GM23338 (cell line): Measurements from ENCODE around the gene CPAMD8. TPM values are rescaled to one million over a fixed set of nuclear protein-coding genes. Genes with fewer than 3 reads are reported as not detected.

Experiments used
- ATAC-seq: fragments of 200-7000 bp; cut with Tn5 transposase; 3 replicates; pipeline ENCODE4 v1.9.1; 2020
- DNase-seq: peaks from one replicate; pipeline ENCODE4 v3.0.0-alpha.2; 2015; ENCODE audit warnings: low spot score
- H2AFZ ChIP-seq: fragments of 200-600 bp; sonication (generic); 2 replicates; pipeline ENCODE4 v1.8.0; 2016; ENCODE audit warnings: antibody characterized with exemption, mild to moderate bottlenecking, moderate library complexity
- H3F3A ChIP-seq: fragments of 200-600 bp; sonication (generic); replicated peaks from 2 replicates; pipeline ENCODE4 v1.8.0; 2017; ENCODE audit warnings: antibody characterized with exemption, mixed run types, low read depth
- H3K27ac ChIP-seq: fragments of 200-600 bp; sonication (generic); 2 replicates; pipeline ENCODE4 v1.6.1; 2016; ENCODE audit warnings: low read depth
- H3K27me3 ChIP-seq: fragments of 200-600 bp; sonication (generic); 2 replicates; pipeline ENCODE4 v1.8.0; 2016; ENCODE audit warnings: mild to moderate bottlenecking, mixed run types, moderate library complexity; ENCODE audit not compliant: insufficient read depth
- H3K36me3 ChIP-seq: fragments of 200-600 bp; sonication (generic); 2 replicates; pipeline ENCODE4 v1.8.0; 2016; ENCODE audit warnings: mild to moderate bottlenecking; ENCODE audit not compliant: insufficient read depth
- H3K4me1 ChIP-seq: fragments of 200-600 bp; sonication (generic); 2 replicates; pipeline ENCODE4 v1.8.0; 2016; ENCODE audit warnings: mild to moderate bottlenecking, moderate library complexity; ENCODE audit not compliant: insufficient read depth
- H3K4me2 ChIP-seq: fragments of 200-600 bp; sonication (generic); 2 replicates; pipeline ENCODE4 v1.7.1; 2017; ENCODE audit warnings: mixed run types
- H3K4me3 ChIP-seq: fragments of 200-600 bp; sonication (generic); 2 replicates; pipeline ENCODE4 v1.6.1; 2016; ENCODE audit warnings: mixed run types
- H3K79me2 ChIP-seq: fragments of 200-600 bp; sonication (generic); replicated peaks from 2 replicates; pipeline ENCODE4 v1.8.0; 2017; ENCODE audit warnings: mild to moderate bottlenecking; ENCODE audit not compliant: insufficient read depth
- H3K9me2 ChIP-seq: fragments of 200-600 bp; sonication (generic); 2 replicates; pipeline ENCODE4 v1.8.0; 2017; ENCODE audit not compliant: insufficient read depth
- H4K20me1 ChIP-seq: fragments of 200-600 bp; sonication (generic); replicated peaks from 2 replicates; pipeline ENCODE4 v1.8.0; 2017; ENCODE audit warnings: mild to moderate bottlenecking; ENCODE audit not compliant: insufficient read depth
- H3K27ac Mint-ChIP-seq: 2 replicates; pipeline ENCODE4 v1.8.0; 2020; ENCODE audit warnings: inconsistent platforms, mild to moderate bottlenecking, moderate library complexity, mixed read lengths
- H3K27me3 Mint-ChIP-seq: 3 replicates; pipeline ENCODE4 v1.8.0; 2022; ENCODE audit warnings: low read depth, mild to moderate bottlenecking, moderate library complexity, mixed read lengths, inconsistent platforms; ENCODE audit not compliant: insufficient read depth, poor library complexity
- H3K36me3 Mint-ChIP-seq: 3 replicates; pipeline ENCODE4 v1.8.0; 2021; ENCODE audit warnings: low read depth, mild to moderate bottlenecking, inconsistent platforms, moderate library complexity, mixed read lengths
- H3K4me1 Mint-ChIP-seq: 3 replicates; pipeline ENCODE4 v1.8.0; 2020; ENCODE audit warnings: mild to moderate bottlenecking, inconsistent platforms, mixed read lengths
- H3K4me3 Mint-ChIP-seq: 3 replicates; pipeline ENCODE4 v1.8.0; 2021; ENCODE audit warnings: moderate library complexity, mild to moderate bottlenecking, inconsistent platforms, mixed read lengths
- H3K9me3 Mint-ChIP-seq: 3 replicates; pipeline ENCODE4 v1.8.0; 2020; ENCODE audit warnings: moderate library complexity, mild to moderate bottlenecking, inconsistent platforms, mixed read lengths
- CREB1 ChIP-seq: fragments of 250-450 bp; sonication (Bioruptor Pico); IDR thresholded peaks from 2 replicates; pipeline ENCODE4 v1.5.0; 2020; ENCODE audit warnings: low read depth, mild to moderate bottlenecking, moderate library complexity
- ETS1 ChIP-seq: IDR thresholded peaks from 2 replicates; pipeline ENCODE4 v1.6.1; 2016; ENCODE audit warnings: antibody characterized with exemption
- EZH2 ChIP-seq: fragments of 200-600 bp; sonication (generic); IDR thresholded peaks from one replicate; pipeline ENCODE4 v1.8.0; 2017; ENCODE audit warnings: antibody characterized with exemption, mild to moderate bottlenecking, low read depth; ENCODE audit not compliant: unreplicated experiment
- EZH2phosphoT487 ChIP-seq: fragments of 200-600 bp; sonication (generic); IDR thresholded peaks from one replicate; pipeline ENCODE4 v1.8.1; 2018; ENCODE audit warnings: antibody characterized with exemption; ENCODE audit not compliant: unreplicated experiment
- JUNB ChIP-seq: IDR thresholded peaks from one replicate; pipeline ENCODE4 v1.6.1; 2016; ENCODE audit warnings: antibody characterized with exemption; ENCODE audit not compliant: unreplicated experiment
- NANOG ChIP-seq: IDR thresholded peaks from 2 replicates; pipeline ENCODE4 v1.6.1; 2016; ENCODE audit warnings: antibody characterized with exemption, borderline replicate concordance
- POLR2AphosphoS5 ChIP-seq: IDR thresholded peaks from 2 replicates; pipeline ENCODE4 v1.6.1; 2016; ENCODE audit warnings: antibody characterized with exemption, low read depth
- REST ChIP-seq: IDR thresholded peaks from one replicate; pipeline ENCODE4 v1.6.1; 2018; ENCODE audit warnings: antibody characterized with exemption; ENCODE audit not compliant: unreplicated experiment
- STAT1 ChIP-seq: IDR thresholded peaks from one replicate; pipeline ENCODE4 v1.6.1; 2016; ENCODE audit warnings: antibody characterized with exemption; ENCODE audit not compliant: unreplicated experiment
- ZNF114 ChIP-seq: fragments of 250-450 bp; sonication (Bioruptor Pico); IDR thresholded peaks from 2 replicates; pipeline ENCODE4 v1.5.0; 2020; ENCODE audit warnings: mild to moderate bottlenecking, moderate library complexity
- ZNF331 ChIP-seq: fragments of 250-450 bp; sonication (Bioruptor Pico); IDR thresholded peaks from 2 replicates; pipeline ENCODE4 v1.5.0; 2020; ENCODE audit warnings: low read depth, mild to moderate bottlenecking, moderate library complexity
- polyA plus RNA-seq: library from polyadenylated mRNA; unstranded; fragments of >200 nt; fragmentation: Nextera tagmentation; extraction: Ambion mirVana; gene quantifications from 2 replicates; pipeline ENCODE4 v1.2.1, GENCODE V29; 2016
- total RNA-seq: library from RNA; depleted of rRNA; stranded (reverse); fragments of >200 nt; shearing (Covaris generic); gene quantifications from 2 replicates; pipeline ENCODE4 v1.2.3, GENCODE V29; 2014
- TF ChIP-seq, protein P1 (sequence below), 2 experiments: fragments of 200-600 bp in 1 of 2; sonication (generic) in 1 of 2; conservative IDR thresholded peaks; 2 replicates each; pipeline versions ENCODE4 v1.5.1 to v1.6.1; 2016 to 2017; ENCODE audit warnings: antibody characterized with exemption in 2 of 2, low read depth in 2 of 2, mild to moderate bottlenecking in 2 of 2, moderate library complexity in 1 of 2
- TF ChIP-seq, protein P2 (sequence below): fragments of 250-450 bp; sonication (Bioruptor Pico); IDR thresholded peaks from 2 replicates; pipeline ENCODE4 v1.5.0; 2020; ENCODE audit warnings: mild to moderate bottlenecking, moderate library complexity

The CPAMD8 gene
- total and polyA plus RNA-seq, 2 experiments from 2014 or later = 4.4 to 11.8 TPM

- no peak overlapping the region for H3K4me3 ChIP-seq
- Mint-ChIP-seq H3K4me1 (no peaks in the 10 kb centered on the region), H3K9me3 (peaks cover 71% of the 10 kb centered on the region), H3K36me3 (peaks cover 36% of the 10 kb centered on the region), H3K27ac (no peak overlapping the region), H3K4me3 (no peak overlapping the region), H3K27me3 (peaks cover 13% of the 10 kb centered on the region)
- H2AFZ ChIP-seq = no peak overlapping the region
- no peak for ATAC-seq
- H3K9me2 ChIP-seq = no peaks in the 10 kb centered on the region
- H4K20me1 ChIP-seq = no peaks in the 10 kb centered on the region
- no peak for TF ChIP-seq POLR2AphosphoS5
- TF ChIP-seq EZH2phosphoT487 = no peak
- TF ChIP-seq ETS1 = no peak
- TF ChIP-seq, protein P1, sequence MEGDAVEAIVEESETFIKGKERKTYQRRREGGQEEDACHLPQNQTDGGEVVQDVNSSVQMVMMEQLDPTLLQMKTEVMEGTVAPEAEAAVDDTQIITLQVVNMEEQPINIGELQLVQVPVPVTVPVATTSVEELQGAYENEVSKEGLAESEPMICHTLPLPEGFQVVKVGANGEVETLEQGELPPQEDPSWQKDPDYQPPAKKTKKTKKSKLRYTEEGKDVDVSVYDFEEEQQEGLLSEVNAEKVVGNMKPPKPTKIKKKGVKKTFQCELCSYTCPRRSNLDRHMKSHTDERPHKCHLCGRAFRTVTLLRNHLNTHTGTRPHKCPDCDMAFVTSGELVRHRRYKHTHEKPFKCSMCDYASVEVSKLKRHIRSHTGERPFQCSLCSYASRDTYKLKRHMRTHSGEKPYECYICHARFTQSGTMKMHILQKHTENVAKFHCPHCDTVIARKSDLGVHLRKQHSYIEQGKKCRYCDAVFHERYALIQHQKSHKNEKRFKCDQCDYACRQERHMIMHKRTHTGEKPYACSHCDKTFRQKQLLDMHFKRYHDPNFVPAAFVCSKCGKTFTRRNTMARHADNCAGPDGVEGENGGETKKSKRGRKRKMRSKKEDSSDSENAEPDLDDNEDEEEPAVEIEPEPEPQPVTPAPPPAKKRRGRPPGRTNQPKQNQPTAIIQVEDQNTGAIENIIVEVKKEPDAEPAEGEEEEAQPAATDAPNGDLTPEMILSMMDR (conservative IDR thresholded peaks at IDR 0.05; ENCODE audit: low read depth in 2 of 2) = no peak
- no peak for TF ChIP-seq ZNF331 (CRISPR knock-in tag)
- no peak for TF ChIP-seq STAT1
- TF ChIP-seq NANOG = no peak
- TF ChIP-seq ZNF114 = no peak
- TF ChIP-seq JUNB = no peak
- TF ChIP-seq CREB1 = no peak
- TF ChIP-seq REST = no peak
- no peak for TF ChIP-seq EZH2
- TF ChIP-seq, protein P2, sequence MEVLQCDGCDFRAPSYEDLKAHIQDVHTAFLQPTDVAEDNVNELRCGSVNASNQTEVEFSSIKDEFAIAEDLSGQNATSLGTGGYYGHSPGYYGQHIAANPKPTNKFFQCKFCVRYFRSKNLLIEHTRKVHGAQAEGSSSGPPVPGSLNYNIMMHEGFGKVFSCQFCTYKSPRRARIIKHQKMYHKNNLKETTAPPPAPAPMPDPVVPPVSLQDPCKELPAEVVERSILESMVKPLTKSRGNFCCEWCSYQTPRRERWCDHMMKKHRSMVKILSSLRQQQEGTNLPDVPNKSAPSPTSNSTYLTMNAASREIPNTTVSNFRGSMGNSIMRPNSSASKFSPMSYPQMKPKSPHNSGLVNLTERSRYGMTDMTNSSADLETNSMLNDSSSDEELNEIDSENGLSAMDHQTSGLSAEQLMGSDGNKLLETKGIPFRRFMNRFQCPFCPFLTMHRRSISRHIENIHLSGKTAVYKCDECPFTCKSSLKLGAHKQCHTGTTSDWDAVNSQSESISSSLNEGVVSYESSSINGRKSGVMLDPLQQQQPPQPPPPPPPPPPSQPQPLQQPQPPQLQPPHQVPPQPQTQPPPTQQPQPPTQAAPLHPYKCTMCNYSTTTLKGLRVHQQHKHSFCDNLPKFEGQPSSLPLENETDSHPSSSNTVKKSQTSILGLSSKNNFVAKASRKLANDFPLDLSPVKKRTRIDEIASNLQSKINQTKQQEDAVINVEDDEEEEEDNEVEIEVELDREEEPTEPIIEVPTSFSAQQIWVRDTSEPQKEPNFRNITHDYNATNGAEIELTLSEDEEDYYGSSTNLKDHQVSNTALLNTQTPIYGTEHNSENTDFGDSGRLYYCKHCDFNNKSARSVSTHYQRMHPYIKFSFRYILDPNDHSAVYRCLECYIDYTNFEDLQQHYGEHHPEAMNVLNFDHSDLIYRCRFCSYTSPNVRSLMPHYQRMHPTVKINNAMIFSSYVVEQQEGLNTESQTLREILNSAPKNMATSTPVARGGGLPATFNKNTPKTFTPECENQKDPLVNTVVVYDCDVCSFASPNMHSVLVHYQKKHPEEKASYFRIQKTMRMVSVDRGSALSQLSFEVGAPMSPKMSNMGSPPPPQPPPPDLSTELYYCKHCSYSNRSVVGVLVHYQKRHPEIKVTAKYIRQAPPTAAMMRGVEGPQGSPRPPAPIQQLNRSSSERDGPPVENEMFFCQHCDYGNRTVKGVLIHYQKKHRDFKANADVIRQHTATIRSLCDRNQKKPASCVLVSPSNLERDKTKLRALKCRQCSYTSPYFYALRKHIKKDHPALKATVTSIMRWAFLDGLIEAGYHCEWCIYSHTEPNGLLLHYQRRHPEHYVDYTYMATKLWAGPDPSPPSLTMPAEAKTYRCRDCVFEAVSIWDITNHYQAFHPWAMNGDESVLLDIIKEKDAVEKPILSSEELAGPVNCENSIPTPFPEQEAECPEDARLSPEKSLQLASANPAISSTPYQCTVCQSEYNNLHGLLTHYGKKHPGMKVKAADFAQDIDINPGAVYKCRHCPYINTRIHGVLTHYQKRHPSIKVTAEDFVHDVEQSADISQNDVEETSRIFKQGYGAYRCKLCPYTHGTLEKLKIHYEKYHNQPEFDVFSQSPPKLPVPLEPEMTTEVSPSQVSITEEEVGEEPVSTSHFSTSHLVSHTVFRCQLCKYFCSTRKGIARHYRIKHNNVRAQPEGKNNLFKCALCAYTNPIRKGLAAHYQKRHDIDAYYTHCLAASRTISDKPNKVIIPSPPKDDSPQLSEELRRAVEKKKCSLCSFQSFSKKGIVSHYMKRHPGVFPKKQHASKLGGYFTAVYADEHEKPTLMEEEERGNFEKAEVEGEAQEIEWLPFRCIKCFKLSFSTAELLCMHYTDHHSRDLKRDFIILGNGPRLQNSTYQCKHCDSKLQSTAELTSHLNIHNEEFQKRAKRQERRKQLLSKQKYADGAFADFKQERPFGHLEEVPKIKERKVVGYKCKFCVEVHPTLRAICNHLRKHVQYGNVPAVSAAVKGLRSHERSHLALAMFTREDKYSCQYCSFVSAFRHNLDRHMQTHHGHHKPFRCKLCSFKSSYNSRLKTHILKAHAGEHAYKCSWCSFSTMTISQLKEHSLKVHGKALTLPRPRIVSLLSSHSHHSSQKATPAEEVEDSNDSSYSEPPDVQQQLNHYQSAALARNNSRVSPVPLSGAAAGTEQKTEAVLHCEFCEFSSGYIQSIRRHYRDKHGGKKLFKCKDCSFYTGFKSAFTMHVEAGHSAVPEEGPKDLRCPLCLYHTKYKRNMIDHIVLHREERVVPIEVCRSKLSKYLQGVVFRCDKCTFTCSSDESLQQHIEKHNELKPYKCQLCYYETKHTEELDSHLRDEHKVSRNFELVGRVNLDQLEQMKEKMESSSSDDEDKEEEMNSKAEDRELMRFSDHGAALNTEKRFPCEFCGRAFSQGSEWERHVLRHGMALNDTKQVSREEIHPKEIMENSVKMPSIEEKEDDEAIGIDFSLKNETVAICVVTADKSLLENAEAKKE = no peak
- H3K27ac ChIP-seq = no peak overlapping the region
- no peaks in the 10 kb centered on the region for H3K27me3 ChIP-seq
- DNase-seq = no peak
- H3K4me1 ChIP-seq = no peaks in the 10 kb centered on the region
- H3K79me2 ChIP-seq = no peaks in the 10 kb centered on the region
- H3F3A ChIP-seq = no peaks in the 10 kb centered on the region
- H3K4me2 ChIP-seq = no peak overlapping the region
- H3K36me3 ChIP-seq = no peaks in the 10 kb centered on the region
Measured at GRCh38 chr19:16927883-16928282, 98.7 kb downstream of the CPAMD8 start.
